ENCODE measurements around the gene ORAI2.

The ORAI2 gene

GRCh38 chr7:102439963-102440795, 6.8 kb downstream of the ORAI2 start:
- peak; percentile 87 for DNase-seq (ENCODE audit: low spot score)
- no peak for TF ChIP-seq CTCF (conservative IDR thresholded peaks at IDR 0.05; ENCODE audit: low read depth)
- ChIA-PET POLR2A (ENCODE audit: low non-redundant PET) (no interaction called here), CTCF (interaction anchor here (1.0 kb wide), 1 partner anchor 11 kb away, joined by 4 read pairs; no protein-coding TSS in a partner anchor)
- H3K27ac ChIP-seq = peak overlapping the region; percentile 70

DNA sequence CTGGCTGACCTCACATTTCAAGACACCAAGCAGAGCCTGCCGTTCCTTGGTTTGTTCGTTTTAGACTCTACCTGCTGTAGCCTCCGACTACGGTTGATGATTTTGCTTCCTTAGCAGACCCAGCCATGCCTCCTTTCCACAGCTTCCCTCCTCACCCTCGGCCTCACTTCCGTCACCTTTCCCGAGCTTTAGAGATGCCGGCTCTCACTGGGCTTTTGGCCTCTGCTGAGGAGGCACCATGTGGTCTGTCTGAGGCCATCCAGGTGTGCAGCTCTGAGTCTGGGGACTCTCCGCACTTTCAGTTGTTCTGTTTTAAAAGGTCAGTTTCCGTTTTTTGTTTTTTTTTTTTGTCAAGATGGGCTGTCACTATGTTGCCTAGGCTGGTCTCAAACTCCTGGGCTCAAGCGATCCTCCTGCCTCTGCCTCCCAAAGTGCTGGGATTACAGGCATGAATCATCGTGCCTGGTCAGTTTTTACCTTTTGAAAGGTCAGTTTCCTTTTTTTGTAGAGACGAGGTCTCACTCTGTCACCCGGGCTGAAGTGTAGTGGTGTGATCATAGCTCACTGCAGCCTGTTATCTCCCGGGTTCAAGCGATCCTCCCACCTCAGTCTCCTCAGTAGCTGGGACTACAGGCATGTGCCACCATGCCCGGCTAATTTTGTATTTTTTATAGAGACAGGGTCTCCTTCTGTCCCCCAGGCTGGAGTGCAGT, 11.7 kb downstream of the ORAI2 start:
- peak overlapping the region; percentile 25; the same call in 1 of the 2 replicates for H3K27ac ChIP-seq

GRCh38 chr7:102445674-102446071, 12.3 kb downstream of the ORAI2 start:
- H3K27ac ChIP-seq = peak overlapping the region; percentile 25; the same call in 1 of the 2 replicates
- ChIA-PET CTCF (no interaction called here), POLR2A (ENCODE audit: low non-redundant PET) (no interaction called here)
- no peak for TF ChIP-seq CTCF (conservative IDR thresholded peaks at IDR 0.05; ENCODE audit: low read depth)
- DNase-seq (ENCODE audit: low spot score) = no peak

More for the DNA sequence above, 11.7 kb downstream of the ORAI2 start:
- TF ChIP-seq CTCF (conservative IDR thresholded peaks at IDR 0.05; ENCODE audit: low read depth) = no peak
- CTCF ChIA-PET = no interaction called here
- DNase-seq (ENCODE audit: low spot score) = no peak
- POLR2A ChIA-PET (ENCODE audit: low non-redundant PET) = interaction anchor here (0.7 kb wide), 1 partner anchor 634 kb away, joined by 7 read pairs; no protein-coding TSS in a partner anchor

DNA sequence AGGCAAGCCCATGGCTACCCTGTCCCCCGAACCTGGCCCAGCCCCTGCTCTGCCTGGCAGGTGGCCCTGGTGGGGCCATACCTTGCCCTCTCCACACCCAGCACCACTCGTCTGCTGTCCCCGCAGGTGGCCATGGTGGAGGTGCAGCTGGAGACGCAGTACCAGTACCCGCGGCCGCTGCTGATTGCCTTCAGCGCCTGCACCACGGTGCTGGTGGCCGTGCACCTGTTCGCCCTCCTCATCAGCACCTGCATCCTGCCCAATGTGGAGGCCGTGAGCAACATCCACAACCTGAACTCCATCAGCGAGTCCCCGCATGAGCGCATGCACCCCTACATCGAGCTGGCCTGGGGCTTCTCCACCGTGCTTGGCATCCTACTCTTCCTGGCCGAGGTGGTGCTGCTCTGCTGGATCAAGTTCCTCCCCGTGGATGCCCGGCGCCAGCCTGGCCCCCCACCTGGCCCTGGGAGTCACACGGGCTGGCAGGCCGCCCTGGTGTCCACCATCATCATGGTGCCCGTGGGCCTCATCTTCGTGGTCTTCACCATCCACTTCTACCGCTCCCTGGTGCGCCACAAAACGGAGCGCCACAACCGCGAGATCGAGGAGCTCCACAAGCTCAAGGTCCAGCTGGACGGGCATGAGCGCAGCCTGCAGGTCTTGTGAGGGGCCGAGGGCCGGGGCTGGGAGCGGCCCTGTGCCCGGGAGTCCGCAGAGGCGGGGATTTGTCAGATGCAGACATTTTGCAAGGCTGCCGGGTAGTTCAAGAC, 13.2 kb downstream of the ORAI2 start:
- no peak for TF ChIP-seq CTCF (conservative IDR thresholded peaks at IDR 0.05; ENCODE audit: low read depth)
- DNase-seq (ENCODE audit: low spot score) = no peak
- H3K27ac ChIP-seq = no peak overlapping the region
- CTCF ChIA-PET = no interaction called here
- POLR2A ChIA-PET (ENCODE audit: low non-redundant PET) = no interaction called here

- CTCF ChIA-PET = no interaction called here
- H3K27ac ChIP-seq = no peak overlapping the region
- POLR2A ChIA-PET (ENCODE audit: low non-redundant PET) = no interaction called here
- TF ChIP-seq CTCF (conservative IDR thresholded peaks at IDR 0.05; ENCODE audit: low read depth) = no peak
- no peak for DNase-seq (ENCODE audit: low spot score)
Measured at GRCh38 chr7:102447311-102447710, 13.9 kb downstream of the ORAI2 start.

- no peak for DNase-seq (ENCODE audit: low spot score)
- ChIA-PET POLR2A (ENCODE audit: low non-redundant PET) (no interaction called here), CTCF (no interaction called here)
- no peak overlapping the region for H3K27ac ChIP-seq
- no peak for TF ChIP-seq CTCF (conservative IDR thresholded peaks at IDR 0.05; ENCODE audit: low read depth)
Measured at GRCh38 chr7:102449136-102449535, 15.8 kb downstream of the ORAI2 start.
